Endothelial cell of umbilical vein (primary cell): ENCODE results near the gene TLNRD1. TPM values are rescaled to one million over a fixed set of nuclear protein-coding genes. Genes with fewer than 3 reads are reported as not detected.

Experiments
- BruUV-seq: library from RNA; stranded (reverse); fragments of 400-500 nt; replicated peaks from 2 replicates; lab custom pipeline; 2021; lab: Mats Ljungman, UMichigan
- CTCF ChIA-PET: fragments of 300-600, 350-600 bp; sonication (Branson Sonifier 250); formaldehyde crosslinking; loops from one replicate; lab custom pipeline; 2021; ENCODE audit warnings: antibody characterized with exemption, inconsistent platforms; lab: Charles Lee
- POLR2A ChIA-PET: fragments of 300-600, 350-600 bp; sonication (Branson Sonifier 250); formaldehyde crosslinking; loops from one replicate; lab custom pipeline; 2021; ENCODE audit warnings: antibody characterized with exemption, inconsistent platforms; lab: Charles Lee
- DNase-seq: peaks from one replicate; pipeline ENCODE4 v3.0.0-alpha.2; 2011; ENCODE audit warnings: low read depth, low spot score
- FAIRE-seq: peaks from 2 replicates; lab custom pipeline; 2011; peaks lifted over from hg19 to GRCh38; lab: Jason Lieb, UNC
- H2AFZ ChIP-seq: 2 replicates; pipeline ENCODE4 v1.6.0; 2012; ENCODE audit warnings: low read depth, low read length, control low read depth, inconsistent platforms
- H3K27ac ChIP-seq: 2 replicates; pipeline ENCODE4 v1.5.1; 2011; ENCODE audit warnings: low read depth, mild to moderate bottlenecking, control low read depth, low read length, moderate library complexity; ENCODE audit not compliant: insufficient read depth
- H3K27me3 ChIP-seq, 2 experiments: 2 replicates each; pipeline versions ENCODE4 v1.6.0 to v1.6.1; 2011; ENCODE audit warnings: low read length in 2 of 2, mixed read lengths in 1 of 2; ENCODE audit not compliant: control insufficient read depth in 2 of 2, insufficient read depth in 2 of 2
- H3K36me3 ChIP-seq, 2 experiments: 2 replicates in 1 of 2; 3 replicates in 1 of 2; pipeline ENCODE4 v1.5.1; 2011; ENCODE audit warnings: low read length in 2 of 2, mild to moderate bottlenecking in 1 of 2, moderate library complexity in 1 of 2; ENCODE audit not compliant: control insufficient read depth in 2 of 2, insufficient read depth in 2 of 2; ENCODE audit errors: extremely low read depth in 1 of 2
- H3K4me1 ChIP-seq: 3 replicates; pipeline ENCODE4 v1.5.1; 2011; ENCODE audit warnings: mild to moderate bottlenecking, low read length; ENCODE audit not compliant: control insufficient read depth, insufficient read depth; ENCODE audit errors: extremely low read depth
- H3K4me2 ChIP-seq: 2 replicates; pipeline ENCODE4 v1.6.1; 2011; ENCODE audit warnings: low read length, control low read depth, mixed read lengths; ENCODE audit not compliant: insufficient read depth
- H3K4me3 ChIP-seq, 3 experiments: fragments of 200-600 bp in 1 of 3; sonication (generic), shearing (Covaris generic) in 1 of 3; replicated peaks in 1 of 3; 2 replicates each; pipeline ENCODE4 v1.5.1; 2011 to 2016; ENCODE audit warnings: control low read depth in 3 of 3, low read length in 3 of 3, mild to moderate bottlenecking in 2 of 3, inconsistent platforms in 1 of 3, low read depth in 1 of 3, moderate library complexity in 1 of 3; ENCODE audit not compliant: insufficient read depth in 1 of 3
- H3K79me2 ChIP-seq: 2 replicates; pipeline ENCODE4 v1.6.0; 2012; ENCODE audit warnings: low read length, inconsistent platforms; ENCODE audit not compliant: control insufficient read depth, insufficient read depth
- H3K9ac ChIP-seq: replicated peaks from 2 replicates; pipeline ENCODE3; 2011; ENCODE audit warnings: low read length, control low read depth; ENCODE audit not compliant: insufficient read depth; ENCODE audit errors: extremely low read depth
- H3K9me1 ChIP-seq: replicated peaks from 3 replicates; pipeline ENCODE4 v1.6.0; 2011; ENCODE audit warnings: mild to moderate bottlenecking, low read length; ENCODE audit not compliant: control insufficient read depth, insufficient read depth; ENCODE audit errors: extremely low read depth
- H3K9me3 ChIP-seq: replicated peaks from 2 replicates; pipeline ENCODE4 v1.5.1; 2012; ENCODE audit warnings: low read length, inconsistent platforms; ENCODE audit not compliant: control insufficient read depth, insufficient read depth
- H4K20me1 ChIP-seq: replicated peaks from 2 replicates; pipeline ENCODE3; 2011; ENCODE audit warnings: mild to moderate bottlenecking, low read length; ENCODE audit not compliant: control insufficient read depth, insufficient read depth; ENCODE audit errors: extremely low read depth
- EZH2 ChIP-seq: IDR thresholded peaks from 2 replicates; pipeline ENCODE4 v1.6.1; 2012; ENCODE audit warnings: borderline replicate concordance, low read depth, mild to moderate bottlenecking, moderate library complexity, low read length, inconsistent platforms; ENCODE audit not compliant: severe bottlenecking
- FOS ChIP-seq: IDR thresholded peaks from 2 replicates; pipeline ENCODE4 v1.6.1; 2011; ENCODE audit warnings: mild to moderate bottlenecking, low read length, moderate library complexity, borderline replicate concordance; ENCODE audit not compliant: insufficient read depth
- GATA2 ChIP-seq: IDR thresholded peaks from 2 replicates; pipeline ENCODE4 v1.7.0; 2011; ENCODE audit warnings: low read depth, mild to moderate bottlenecking, moderate library complexity, mixed read lengths, low read length; ENCODE audit not compliant: insufficient read length, insufficient read depth
- JUN ChIP-seq: IDR thresholded peaks from 2 replicates; pipeline ENCODE4 v1.6.1; 2011; ENCODE audit warnings: borderline replicate concordance, low read depth; ENCODE audit not compliant: insufficient read length, insufficient read depth
- MYC ChIP-seq: IDR thresholded peaks from one replicate; pipeline ENCODE4 v1.6.1; 2011; ENCODE audit warnings: mild to moderate bottlenecking, low read depth, low read length
- POLR2A ChIP-seq: IDR thresholded peaks from 2 replicates; pipeline ENCODE4 v1.6.1; 2012; ENCODE audit warnings: low read depth, mild to moderate bottlenecking, control low read depth, low read length
- POLR2AphosphoS5 ChIP-seq: IDR thresholded peaks from 2 replicates; pipeline ENCODE4 v1.6.1; 2012; ENCODE audit warnings: low read depth, mild to moderate bottlenecking, control low read depth, low read length, moderate library complexity; ENCODE audit not compliant: insufficient read depth
- dilution Hi-C: fragments of 300-500 bp; cut with MboI; formaldehyde crosslinking; loops from one replicate; pipeline ENCODE4 v1.15.0; 2019; ENCODE audit warnings: low sequenced_read_pairs; ENCODE audit not compliant: extremely low pct_ligation_motif_present
- intact Hi-C: fragments of 100-400 bp; cut with micrococcal nuclease; formaldehyde crosslinking; loops from one replicate; pipeline ENCODE4 v1.10.0; 2022
- polyA plus RNA-seq, 4 experiments: library from polyadenylated mRNA; depleted of rRNA in 3 of 4; stranded (reverse) in 3 of 4; unstranded in 1 of 4; fragments of >200 nt; gene quantifications; 2 replicates each; pipeline versions ENCODE4 v1.2.1 to v1.2.3, GENCODE V29; 2011 to 2012; ENCODE audit warnings: missing spikeins in 1 of 4
- total RNA-seq: library from RNA; stranded (reverse); gene quantifications from 2 replicates; pipeline ENCODE4 v1.2.3, GENCODE V29; 2021
- TF ChIP-seq, protein P1 (sequence below), 2 donors: IDR thresholded peaks; 1 replicate in 1 of 2; 2 replicates in 1 of 2; pipeline ENCODE4 v1.5.1; 2011; ENCODE audit warnings: low read length in 2 of 2, mild to moderate bottlenecking in 2 of 2, moderate library complexity in 2 of 2, control low read depth in 1 of 2, inconsistent platforms in 1 of 2, low read depth in 1 of 2; ENCODE audit not compliant: insufficient read depth in 1 of 2; ENCODE audit errors: extremely low read depth in 1 of 2
- TF ChIP-seq, protein P2 (sequence below): IDR thresholded peaks from 2 replicates; pipeline ENCODE4 v1.6.1; 2011; ENCODE audit not compliant: insufficient read depth, insufficient read length

Gene TLNRD1
- total and polyA plus RNA-seq, 2 donors (not counting 3 experiments of a cell fraction or from before 2014, with no cell fraction given): 17.8 to 33.0 TPM

DNA sequence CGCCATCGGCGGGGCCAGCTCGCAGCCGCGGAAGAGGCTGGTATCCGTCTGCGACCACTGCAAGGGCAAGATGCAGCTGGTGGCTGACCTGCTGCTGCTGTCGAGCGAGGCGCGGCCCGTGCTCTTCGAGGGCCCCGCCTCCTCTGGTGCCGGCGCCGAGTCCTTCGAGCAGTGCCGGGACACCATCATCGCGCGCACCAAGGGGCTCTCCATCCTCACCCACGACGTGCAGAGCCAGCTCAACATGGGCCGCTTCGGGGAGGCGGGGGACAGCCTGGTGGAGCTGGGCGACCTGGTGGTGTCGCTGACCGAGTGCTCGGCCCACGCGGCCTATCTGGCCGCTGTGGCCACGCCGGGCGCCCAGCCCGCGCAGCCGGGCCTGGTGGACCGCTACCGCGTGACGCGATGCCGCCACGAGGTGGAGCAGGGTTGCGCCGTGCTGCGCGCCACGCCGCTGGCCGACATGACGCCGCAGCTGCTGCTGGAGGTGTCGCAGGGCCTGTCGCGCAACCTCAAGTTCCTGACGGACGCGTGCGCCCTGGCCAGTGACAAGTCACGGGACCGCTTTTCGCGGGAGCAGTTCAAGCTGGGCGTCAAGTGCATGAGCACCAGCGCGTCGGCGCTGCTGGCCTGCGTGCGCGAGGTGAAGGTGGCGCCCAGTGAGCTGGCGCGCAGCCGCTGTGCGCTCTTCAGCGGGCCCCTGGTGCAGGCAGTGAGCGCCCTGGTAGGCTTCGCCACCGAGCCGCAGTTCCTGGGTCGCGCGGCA lies 1.8 kb downstream of the TLNRD1 start:
- peaks cover 60% of the 10 kb centered on the region for H3K79me2 ChIP-seq
- dilution Hi-C loops (no loop called here), intact Hi-C loops (loop anchor here (1.0 to 10.0 kb wide), 2 partner anchors 27 to 1042 kb away; partner anchors contain the start of gene MEX3B)
- peak overlapping the region; percentile 50 for H3K27ac ChIP-seq
- TF ChIP-seq POLR2A (no peak), POLR2AphosphoS5 (no peak), EZH2 (no peak), GATA2 (no peak), FOS (no peak), JUN (no peak), MYC (no peak)
- TF ChIP-seq, protein P1, sequence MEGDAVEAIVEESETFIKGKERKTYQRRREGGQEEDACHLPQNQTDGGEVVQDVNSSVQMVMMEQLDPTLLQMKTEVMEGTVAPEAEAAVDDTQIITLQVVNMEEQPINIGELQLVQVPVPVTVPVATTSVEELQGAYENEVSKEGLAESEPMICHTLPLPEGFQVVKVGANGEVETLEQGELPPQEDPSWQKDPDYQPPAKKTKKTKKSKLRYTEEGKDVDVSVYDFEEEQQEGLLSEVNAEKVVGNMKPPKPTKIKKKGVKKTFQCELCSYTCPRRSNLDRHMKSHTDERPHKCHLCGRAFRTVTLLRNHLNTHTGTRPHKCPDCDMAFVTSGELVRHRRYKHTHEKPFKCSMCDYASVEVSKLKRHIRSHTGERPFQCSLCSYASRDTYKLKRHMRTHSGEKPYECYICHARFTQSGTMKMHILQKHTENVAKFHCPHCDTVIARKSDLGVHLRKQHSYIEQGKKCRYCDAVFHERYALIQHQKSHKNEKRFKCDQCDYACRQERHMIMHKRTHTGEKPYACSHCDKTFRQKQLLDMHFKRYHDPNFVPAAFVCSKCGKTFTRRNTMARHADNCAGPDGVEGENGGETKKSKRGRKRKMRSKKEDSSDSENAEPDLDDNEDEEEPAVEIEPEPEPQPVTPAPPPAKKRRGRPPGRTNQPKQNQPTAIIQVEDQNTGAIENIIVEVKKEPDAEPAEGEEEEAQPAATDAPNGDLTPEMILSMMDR (IDR thresholded peaks at IDR 0.05; ENCODE audit: extremely low read depth in 1 of 2, insufficient read depth in 1 of 2, low read depth in 1 of 2, low read length in 2 of 2): peak; percentile 6 to 38
- TF ChIP-seq, protein P2, sequence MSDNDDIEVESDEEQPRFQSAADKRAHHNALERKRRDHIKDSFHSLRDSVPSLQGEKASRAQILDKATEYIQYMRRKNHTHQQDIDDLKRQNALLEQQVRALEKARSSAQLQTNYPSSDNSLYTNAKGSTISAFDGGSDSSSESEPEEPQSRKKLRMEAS: peak; percentile 34
- DNase-seq (peak; percentile 51), FAIRE-seq (no peak)
- peaks cover 35% of the 10 kb centered on the region for H3K4me1 ChIP-seq
- H3K4me2 ChIP-seq: peak overlapping the region; percentile 82
- H2AFZ ChIP-seq: no peak overlapping the region
- no peaks in the 10 kb centered on the region for H3K9me1 ChIP-seq
- H3K9me3 ChIP-seq: no peaks in the 10 kb centered on the region
- peak overlapping the region; percentile 72 to 87 (median 75) for H3K4me3 ChIP-seq
- CTCF ChIA-PET: interaction anchor here (0.6 to 8.6 kb wide), 14 partner anchors 8 to 1638 kb away, joined by 3 to 114 read pairs (median 6); no protein-coding TSS in a partner anchor
- peaks cover 4% of the 10 kb centered on the region for H4K20me1 ChIP-seq
- H3K9ac ChIP-seq: peak overlapping the region; percentile 96
- POLR2A ChIA-PET: interaction anchor here (1.0 to 2.7 kb wide), 7 partner anchors 11 to 104 kb away, joined by 3 to 16 read pairs (median 5); no protein-coding TSS in a partner anchor
- H3K27me3 ChIP-seq: no peaks in the 10 kb centered on the region
- peaks cover 0 to 4% of the 10 kb centered on the region in 2 experiments for H3K36me3 ChIP-seq
- no TSS peak for BruUV-seq
